OCI-M2 (cell line): Measurements from ENCODE around the gene RAD51B.
"Not testable (repeated sequence)": the region's sequence is repeated elsewhere in the genome, so short reads cannot be mapped to it uniquely, and the experiment has no call there.

ENCODE experiments used
- DNase-seq: peaks from one replicate; lab custom pipeline; 2025; ENCODE audit not compliant: unreplicated experiment; lab: John Stamatoyannopoulos, UW

The RAD51B gene

DNA sequence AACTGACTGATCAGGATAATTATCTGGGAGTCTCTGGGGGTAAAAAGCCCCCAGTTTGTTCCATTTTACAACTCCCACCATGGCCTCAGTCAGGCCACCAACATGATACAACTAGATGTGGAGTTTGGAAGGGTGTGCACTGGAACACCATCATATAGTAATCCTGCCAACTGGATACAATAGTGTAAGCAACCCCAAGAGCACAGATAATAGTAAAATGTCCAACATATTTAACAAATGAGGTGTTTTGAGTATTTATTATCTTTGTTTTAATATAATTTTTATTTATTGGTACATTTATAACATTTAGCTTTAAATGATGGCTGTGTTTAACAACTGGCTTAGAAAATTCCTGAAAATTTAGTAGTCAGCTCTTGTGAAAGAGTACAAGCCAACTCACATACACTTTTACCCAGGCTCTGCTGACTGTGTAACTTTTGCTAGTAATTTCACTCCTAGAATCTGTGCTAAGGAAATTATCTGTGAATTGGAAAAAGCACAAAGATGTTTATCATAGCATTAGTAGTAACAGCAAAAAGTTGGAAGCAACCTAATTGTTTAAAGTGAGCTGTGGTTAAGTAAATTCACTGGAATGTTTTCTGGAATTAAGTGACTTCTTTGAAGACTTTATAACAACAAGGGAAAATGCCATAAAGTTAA, 196.8 kb downstream of the RAD51B start:
- no peak for DNase-seq

DNA sequence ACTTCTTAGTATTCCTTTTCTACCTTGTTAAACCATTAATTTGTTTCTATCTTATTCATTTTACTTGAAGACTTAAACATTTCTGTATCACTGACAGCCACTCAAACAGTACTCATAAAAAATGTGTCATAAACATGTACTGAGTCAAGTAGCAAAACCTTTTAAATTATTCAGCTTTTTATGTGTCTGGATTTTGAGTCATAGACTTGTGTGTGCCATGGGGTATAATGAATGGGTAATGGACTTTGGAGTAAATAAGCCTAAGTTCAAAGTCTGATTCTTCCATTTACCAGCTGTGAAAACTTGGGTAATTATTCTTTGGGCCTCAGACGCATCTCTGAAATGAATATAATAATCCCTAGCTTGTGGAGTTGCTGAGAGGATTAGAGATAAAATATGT, 199.0 kb downstream of the RAD51B start:
- no peak for DNase-seq

DNA sequence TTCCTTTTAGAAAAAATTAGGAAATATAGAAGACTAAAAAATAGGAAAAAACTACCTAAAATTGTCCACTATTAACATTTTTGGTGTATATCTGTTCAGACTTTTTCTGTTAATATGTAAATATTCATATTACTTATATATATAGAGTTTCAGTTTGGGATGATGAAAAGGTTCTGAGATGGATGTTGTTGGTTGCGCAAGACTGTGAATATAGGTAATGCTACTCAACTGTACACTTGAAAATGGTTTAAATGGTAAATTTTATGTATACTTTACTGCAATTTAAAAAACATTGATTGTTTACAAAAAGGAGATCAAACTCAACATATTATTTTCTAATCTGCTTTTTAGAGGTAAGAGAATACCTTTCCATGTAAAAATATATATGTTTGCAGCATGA, 200.9 kb downstream of the RAD51B start:
- no peak for DNase-seq

DNA sequence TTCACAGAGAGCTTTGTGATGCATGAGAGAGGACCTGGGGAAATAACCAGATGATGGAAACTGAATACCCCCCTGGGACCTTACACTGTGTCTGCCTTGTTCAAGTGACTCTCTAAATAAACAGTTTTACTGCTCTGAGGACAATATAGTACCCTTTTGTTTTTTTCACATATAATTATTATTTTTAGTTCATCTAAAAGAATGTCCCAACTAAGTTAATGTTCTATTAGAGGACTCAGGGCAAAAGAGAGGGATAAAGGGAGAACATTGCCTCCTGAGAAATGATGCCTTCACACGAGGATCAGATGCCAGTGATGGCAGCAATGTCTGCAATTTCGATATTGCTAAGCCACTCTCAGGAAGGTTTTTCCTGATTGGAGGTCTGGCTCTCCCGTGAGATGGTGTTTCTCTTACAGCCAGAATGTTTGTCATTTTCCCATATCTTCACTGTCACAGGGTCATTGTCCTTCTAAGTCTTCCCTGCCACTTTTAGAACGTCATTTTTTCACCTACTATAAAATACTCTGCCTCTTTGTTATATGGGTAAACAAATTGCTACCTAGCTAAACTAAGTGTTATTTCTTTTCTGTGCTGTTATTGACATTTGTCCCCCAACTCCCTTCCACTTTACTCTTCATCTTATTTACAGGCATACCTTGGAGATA, 201.6 kb downstream of the RAD51B start:
- DNase-seq, result no peak

DNA sequence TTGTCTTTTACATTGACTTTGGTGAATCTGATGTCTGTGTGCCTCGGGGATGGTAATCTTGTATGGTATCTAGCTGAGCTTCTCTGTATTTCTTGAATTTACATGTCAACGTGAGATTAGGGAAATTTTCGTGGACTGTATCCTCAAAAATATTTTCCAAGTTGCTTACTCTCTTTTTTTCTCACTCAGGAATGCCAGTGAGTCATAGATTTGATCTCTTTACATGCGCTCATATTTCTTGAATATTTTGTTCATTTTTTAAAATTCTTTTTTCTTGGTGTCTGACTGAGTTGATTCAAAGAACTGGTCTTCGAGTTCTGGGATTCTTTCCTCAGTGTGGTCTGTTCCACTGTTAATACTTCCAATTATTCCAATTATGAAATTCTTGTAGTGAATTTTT, 207.7 kb downstream of the RAD51B start:
- DNase-seq, result no peak

DNA sequence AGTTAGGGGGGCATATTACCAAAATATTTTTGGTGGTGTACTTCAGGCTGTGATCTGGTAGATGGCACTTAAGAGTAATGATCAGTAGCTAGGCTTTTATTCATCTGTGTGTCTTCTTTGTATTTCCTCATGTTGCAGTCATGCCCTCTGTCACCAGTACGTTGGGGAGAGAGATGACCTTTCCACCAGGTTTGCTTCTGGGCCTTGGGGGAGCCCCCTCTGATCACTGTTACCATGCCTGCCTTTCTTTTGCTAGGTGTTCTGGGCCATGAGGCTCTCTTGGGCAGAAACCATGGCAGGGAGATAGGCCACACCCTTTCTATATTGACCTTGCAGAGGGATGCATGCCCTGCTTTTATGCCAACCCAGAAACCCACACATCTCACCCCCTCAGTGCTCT, 208.5 kb downstream of the RAD51B start:
- DNase-seq, result no peak

DNA sequence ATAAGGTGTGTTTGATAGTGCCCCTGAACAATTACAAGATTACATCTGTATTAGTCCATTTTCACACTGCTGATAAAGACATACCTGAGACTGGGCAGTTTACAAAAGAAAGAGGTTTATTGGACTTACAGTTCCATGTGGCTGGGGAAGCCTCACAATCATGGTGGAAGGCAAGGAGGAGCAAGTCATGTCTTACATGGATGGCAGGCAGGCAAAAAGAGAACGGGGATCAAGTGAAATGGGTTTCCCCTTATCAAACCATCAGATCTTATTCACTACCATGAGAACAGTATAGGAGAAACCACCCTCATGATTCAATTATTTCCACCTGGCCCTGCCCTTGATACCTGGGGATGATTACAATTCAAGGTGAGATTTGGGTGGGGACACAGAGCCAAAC, 211.4 kb downstream of the RAD51B start:
- not testable (repeated sequence) for DNase-seq

DNA sequence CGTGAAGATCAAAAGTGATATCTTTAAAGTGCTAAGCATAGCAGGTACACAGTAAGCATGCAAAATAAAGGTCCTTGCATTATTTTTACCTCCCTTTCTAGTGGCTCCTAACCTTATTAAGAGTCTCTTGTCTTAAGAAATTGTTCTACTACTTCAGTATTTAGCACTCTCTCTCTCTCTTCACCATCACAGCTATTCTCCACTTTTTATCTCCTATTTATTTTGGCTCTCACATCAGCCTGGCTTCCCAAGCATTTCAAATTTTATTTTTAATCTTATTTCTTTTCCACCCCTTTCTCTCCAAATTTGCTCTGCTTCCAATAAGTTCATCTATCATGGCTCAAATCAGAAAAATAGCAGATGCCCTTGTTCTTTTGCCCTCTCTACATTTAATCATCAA, 212.6 kb downstream of the RAD51B start:
- DNase-seq, result no peak

DNA sequence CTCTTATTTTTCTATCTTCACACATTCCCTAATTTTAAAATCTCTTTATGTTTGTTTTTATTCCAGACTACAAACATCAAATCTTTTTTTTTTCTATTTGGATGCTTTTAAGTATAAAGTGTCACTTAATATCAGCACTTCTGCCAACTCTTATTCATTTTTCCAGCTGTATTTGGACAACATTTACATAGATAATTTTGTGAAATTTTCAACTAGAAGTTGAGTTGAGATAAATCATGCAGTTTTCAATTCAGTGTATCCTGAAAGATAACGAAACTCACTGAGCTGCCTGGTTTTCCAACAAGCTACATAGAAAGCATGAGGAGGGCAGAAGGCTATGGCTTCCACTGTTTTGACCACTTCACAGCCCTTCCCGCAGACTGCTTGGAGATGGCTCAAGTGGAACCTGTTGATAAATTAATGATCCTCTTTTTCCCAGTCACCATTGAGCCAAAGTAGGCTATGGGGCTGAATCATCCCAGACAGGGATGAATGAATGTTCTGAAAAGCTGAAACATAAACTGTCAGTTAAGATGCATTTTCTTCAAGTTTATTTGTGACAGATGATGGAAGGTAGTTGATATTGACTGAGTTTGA, 213.9 kb downstream of the RAD51B start:
- DNase-seq, result no peak

DNA sequence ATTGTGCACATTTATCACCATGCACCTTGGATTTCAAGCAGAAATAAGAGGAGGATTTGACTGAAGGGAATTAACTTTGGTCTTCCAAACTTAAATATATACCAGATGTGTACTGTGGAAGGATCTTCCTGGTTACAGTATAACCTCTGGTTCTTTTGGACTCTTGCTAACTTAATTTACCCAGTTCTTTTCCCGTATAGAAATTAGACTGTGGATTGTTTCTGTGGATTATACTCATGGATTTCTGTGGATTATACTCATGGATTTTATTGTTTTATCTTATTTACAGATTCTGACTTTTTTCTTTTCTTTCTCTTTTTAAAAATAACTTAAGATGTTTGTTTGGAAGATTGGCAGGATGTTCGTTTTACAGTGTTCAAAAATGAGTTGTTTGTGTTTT, 215.3 kb downstream of the RAD51B start:
- DNase-seq, result no peak

DNA sequence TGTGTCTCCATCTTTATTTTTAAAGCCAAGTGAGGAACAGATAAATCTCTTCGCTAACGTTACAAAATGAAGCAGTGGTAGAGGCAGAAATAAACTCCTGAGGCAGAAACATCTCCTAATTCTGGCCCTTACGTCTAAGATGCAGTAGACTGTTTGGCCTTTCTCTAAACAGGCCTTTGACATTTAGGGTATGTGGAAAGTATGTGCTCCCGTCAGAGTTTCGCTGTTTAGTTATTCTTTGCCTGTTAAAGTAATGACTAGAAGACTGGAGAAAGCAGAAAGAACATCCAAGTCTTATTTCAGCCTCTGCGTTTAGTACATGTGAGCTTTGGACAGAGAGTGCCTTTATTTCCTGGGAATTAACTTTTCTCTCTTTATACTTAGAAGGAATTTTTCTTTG, 216.6 kb downstream of the RAD51B start:
- no peak for DNase-seq

DNA sequence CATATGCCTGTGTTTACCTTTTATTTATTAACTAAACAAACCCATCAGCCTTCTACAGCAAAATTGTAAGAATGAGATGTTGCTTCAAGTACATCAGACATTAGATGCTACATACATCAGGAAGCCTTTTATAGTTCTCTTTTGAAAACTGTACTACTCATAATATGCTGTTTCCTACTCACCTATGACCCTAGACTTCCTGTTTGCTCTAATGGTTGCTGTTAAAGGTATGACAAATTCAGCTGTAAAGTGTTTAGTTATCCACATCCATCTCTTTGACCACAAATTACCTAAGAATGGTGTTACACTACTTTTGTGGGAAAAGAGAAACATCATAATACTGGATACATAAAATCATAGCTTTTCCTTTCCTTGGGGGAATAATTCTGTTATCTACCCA, 220.0 kb downstream of the RAD51B start:
- no peak for DNase-seq

DNA sequence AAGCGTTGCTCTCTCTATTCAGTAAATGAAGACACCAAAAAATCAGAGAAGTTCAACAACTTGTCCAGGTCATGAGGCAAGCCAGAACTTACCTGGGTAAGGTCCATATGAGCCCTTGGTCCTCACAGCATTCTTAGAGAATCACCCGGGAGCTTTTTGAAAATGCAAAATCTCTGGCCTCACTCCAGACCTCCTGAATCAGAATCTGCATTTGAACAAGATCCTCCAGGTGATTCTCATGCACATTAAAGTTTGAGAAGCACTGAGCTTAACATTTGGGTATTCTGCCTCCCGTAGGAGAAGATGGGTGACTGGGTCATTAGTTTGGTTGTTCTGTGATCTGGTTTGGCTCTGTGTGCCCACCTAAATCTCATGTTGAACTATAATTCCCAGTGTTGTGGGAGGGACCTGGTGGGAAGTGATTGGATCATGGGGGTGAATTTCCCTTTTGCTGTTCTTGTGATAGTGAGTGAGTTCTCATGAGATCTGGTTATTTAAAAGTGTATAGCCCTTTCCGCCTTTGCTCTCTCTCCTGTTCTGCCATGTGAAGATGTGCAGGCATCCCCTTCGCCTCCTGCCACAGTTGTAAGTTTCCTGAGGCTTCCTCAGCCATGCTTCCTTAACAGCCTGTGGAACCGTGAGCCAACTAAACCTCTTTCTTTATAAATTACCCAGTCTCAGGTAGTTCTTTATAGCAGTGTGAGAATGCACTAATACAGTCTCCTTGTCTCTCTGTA, 221.2 kb downstream of the RAD51B start:
- DNase-seq, result no peak

DNA sequence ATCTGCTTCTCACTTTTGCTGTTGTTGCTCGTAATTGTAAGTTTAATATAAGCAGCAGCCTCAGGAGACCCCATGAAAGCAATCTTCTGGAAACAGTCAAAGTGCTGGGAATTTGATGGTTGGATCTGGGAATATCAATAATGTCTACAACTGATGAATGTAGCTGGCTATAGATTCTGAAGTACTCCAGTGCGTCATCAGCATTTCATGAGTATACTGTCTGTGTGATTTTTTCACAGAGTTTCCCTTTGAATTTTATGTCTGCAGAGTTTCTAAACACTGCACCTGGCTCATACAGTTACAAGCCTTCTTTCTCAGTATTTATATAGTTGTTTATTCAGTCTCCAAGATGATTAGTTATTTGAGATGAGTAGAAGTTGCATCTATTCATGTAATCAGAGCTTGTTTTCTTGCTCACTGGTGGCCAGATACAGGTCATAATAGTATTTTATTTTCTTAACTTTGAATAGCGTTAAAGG, 222.3 kb downstream of the RAD51B start:
- no peak for DNase-seq

DNA sequence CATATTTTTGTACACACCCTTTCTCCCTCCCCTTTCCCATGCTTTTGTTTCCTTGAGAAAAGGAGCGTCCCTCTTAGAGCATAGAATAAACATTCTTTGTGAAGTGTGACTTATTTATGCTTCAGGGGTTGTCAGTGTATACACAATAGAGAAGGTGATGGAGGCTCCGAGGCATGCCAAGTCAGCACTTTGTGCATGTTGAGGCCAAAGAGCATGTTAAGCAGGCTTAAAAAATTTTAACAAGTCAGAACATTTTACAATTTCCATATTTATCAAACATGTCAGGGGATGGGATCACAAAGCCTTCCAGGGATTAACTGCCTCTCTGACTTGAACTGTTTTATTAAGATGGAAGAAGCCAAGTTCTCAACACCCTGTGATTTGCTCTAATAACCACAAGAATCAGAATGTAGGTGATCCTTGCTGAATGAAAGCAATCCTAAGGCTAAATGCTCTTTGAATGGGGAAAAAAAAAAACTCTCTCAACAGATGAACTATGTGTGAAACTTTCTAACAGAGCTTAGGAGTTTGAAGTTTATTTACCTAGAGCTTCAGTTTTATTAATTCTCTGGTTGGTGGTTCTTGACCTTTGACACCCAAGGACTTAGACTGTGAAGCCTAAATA, 223.1 kb downstream of the RAD51B start:
- no peak for DNase-seq

DNA sequence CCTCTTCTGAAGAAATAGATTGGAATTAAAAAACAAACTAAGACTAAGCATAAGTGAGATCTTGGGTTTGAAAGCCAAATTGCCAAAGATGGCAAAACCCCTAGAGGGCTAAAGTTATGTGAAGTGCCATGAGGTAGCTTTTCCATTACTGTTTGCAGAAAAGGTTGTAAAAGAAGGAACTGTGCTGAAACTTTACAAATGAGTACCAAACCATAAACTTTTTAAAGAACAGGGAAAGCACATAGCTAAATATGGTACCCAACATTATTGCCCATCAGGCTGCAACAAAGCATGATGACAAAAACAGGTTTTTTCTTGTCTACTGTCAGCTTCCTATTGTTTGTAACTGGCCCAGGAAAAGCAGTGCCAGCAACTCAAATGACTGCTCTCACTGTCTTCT, 224.2 kb downstream of the RAD51B start:
- no peak for DNase-seq

DNA sequence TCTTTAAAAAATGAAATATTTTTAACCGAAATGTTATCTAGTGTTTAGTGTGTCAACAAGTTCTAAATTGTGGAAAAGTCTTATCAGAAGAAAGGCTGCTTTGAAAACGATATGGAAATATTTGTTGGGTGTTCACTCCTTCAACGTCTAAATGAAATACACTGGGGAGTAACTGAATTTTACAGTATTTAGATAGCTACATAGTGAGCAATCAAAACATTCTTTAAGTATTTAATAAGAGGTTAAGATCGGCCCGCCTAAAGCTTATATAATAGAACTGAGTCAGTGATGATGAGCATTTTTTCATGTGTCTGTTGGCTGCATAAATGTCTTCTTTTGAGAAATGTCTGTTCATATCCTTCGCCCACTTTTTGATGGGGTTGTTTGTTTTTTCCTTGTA, 228.3 kb downstream of the RAD51B start:
- no peak for DNase-seq

DNA sequence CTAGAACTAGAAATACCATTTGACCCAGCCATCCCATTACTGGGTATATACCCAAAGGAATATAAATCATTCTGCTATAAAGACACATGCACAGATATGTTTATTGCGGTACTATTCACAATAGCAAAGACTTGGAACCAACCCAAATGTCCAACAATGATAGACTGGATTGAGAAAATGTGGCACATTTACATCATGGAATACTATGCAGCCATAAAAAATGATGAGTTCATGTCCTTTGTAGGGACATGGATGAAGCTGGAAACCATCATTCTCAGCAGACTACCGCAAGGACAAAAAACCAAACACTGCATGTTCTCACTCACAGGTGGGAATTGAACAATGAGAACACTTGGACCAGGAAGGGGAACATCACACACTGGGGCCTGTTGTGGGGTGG, 229.2 kb downstream of the RAD51B start:
- DNase-seq, result not testable (repeated sequence)

DNA sequence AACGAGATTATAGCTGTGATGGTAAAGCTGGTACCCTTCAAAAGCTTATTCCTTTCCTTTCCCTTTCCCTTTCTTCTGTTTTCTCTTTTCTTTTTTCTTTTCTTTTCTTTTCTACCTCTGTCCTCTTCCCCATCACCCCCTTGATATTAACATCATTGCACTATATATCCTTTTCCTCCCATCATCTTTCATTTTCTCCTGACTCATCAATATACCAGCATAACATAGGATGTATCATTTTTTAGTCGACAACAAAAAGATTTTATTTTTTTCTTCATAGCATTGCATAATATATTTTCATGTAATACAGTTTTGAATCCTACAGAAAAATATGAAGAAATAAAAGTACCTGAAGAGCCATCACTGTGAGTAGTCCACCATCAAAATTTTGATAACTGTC, 230.6 kb downstream of the RAD51B start:
- DNase-seq, result no peak

DNA sequence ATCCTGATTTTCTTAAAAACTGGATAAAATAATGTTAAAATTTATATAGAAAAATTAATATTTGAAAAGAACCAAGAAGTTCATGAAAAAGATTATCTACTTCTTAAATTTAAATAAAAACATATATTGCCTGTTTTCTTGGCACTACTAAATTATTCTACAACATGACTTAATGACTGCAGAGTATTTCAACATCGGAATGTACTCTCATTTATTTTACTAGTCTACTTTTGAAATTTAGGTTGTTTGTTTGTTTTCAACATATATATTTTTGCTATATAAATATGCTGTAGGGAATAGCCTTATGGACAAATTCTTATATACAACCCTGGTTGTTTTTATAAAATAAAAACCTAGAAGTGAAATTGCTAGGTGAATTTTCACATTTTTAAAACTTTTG, 231.6 kb downstream of the RAD51B start:
- DNase-seq, result no peak

DNA sequence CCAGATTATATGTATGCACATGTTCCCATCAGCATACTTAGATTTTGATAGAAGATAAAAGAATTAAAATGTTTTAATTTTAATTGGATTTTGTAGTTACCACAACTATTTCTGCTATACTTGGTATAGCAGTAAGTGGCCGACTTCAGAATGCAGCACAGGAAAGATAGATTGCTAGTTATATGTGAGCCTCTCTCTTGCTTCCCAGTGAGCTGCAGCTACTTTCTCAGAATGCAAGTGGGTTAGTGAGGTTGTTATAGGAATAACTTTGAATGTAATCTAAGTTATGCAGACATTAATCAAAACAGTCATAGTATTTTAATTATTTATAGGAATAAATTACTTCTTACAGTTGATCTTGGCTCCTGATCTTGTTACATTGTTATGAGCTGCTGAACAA, 240.6 kb downstream of the RAD51B start:
- DNase-seq, result no peak
